HG02623 (cell line): ENCODE results near the gene COL23A1.

ENCODE experiments used
- ATAC-seq: cut with Tn5 transposase; IDR thresholded peaks from one replicate; pipeline ENCODE4 v1.9.1; 2021; ENCODE audit warnings: moderate library complexity; ENCODE audit not compliant: unreplicated experiment

The COL23A1 gene

DNA sequence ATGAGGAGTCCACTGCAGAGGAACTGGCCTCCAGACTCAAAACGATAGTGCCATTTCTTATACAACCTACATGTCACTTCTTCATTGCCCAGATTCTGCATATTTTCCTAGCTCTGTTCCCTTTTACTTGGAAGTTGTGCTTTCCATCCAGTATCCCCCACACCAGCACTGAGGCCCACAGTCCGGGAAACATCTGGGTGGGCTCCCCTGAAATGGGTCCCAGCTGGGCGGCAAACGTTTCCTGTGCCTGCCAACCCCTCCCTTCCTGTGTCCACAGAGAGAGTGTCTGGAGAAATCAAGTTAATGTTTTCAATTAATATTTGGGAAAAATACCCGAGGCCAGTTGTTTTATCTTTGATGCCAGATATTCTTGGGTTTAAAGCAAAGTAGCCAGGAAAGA is 111.8 kb downstream of the COL23A1 start:
- no peak for ATAC-seq

DNA sequence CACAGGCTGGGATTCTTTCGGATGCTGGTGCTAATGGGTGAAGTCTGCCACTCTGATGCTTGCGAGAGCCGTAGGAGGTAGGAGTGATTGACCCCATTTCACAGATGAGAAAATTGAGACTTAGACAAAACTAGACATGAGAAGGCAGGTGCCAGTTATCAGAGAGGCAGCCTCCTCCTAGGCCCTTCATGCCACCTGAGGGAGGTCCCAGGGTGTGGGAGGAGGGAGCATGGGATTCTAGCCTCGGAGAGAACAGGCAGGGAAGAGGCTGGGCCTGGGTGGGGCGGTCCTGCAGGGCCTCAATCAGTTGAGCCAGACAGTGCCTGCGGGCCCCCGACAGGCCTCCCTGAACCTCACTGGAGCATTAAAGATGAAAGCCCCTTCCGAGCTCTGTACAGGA is 112.4 kb downstream of the COL23A1 start:
- ATAC-seq, result no peak

DNA sequence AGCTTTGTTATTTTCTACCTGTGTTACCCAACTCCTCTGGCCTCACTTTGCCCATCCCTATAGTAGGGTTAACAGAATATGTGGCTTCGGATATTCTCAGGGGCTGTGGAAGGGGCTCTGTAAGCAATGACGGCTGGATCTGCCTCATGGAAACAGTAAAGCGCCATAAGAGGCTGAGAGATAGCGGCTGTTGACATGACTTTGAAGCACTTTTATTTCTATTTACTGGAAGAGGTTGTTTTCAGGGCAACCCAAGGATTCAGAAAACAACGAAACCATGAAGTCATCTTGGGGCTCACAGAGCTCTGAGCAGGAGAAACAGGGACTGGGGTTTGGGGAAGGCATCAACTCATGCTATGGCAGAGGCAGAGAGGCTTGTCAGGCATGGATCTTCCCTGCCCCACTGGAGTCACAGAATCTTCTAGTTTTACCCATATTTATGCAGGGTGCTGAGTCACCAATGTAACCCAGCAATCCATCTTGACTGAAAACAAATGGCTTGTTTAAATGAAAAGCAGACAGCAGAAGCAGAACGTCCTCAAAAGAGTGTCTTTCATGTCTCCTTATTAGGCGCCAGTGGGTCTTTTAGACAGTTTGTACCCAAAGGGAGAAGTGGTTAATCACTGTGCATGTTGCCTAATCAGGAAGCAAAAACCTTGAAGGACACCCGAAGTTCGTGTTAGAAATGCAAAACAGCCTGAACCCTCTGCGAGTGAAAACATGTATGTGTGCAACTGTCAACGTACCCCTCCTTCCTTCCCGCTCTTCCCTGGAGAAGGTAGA is 113.0 kb downstream of the COL23A1 start:
- ATAC-seq, result no peak

DNA sequence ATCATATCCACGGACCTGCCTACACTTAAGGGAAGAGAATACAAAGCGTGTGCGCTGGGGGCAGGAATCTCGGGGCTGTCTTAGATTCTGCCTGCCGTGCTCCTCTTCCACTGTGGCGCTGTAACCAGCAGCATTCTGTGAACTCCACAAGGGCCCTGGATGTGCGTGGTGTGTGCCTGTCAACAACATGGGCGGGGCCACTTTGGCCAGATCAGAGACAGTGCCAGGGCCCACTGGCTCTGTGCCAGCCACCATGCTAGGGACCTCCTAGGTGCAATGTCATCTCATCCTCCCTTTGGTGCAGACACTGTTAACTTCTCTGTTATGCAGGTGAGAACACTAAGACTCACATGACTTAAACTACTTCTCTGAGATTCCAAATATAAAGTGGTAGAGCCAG is 113.7 kb downstream of the COL23A1 start:
- ATAC-seq, result no peak

DNA sequence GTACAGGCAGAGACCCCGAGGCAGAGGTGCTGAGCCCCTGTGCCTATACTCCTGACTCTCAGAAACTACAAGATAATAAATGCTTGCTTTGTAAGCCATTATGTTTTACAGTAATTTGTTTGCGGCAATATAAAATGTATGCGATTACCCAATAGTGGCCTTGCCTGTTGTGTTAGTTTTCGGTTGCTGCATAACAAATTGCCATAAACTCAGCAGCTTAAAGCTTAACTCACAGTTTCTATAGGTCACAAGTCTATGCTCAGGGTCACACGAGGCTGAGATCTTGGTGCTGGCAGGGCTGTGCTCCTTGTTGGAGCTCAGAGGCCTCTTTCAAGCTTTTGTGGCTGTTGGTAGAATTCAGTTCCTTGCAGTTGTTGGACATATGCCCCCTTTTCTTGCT is 114.8 kb downstream of the COL23A1 start:
- no peak for ATAC-seq

DNA sequence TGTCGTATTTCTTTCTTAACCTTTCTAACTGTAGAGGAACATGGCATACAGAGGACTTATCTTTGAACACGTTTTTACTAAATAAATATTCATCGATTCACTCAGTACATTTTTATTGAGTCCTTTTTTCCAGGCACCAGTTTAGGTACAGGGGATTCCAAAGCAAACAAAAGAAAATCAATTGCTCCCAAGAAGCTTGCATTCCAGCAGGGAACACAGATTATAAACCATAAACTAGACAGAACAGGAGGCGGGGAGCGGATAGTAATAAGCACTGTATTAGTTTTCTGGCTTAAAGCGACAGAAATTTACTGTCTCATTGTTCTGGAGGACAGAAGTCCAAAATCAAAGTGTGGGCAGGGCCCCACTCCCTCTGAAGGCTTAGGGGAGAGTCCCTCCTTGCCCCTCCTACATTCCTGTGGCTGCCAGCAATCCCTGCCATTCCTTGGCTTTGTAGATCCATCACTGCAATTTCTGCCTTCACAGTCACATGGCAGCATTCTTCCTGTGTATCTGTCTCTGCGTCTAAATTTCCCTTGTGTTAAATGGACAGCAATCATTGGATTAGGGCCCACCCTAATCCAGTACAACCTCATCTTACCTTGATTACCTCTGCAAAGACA is 115.5 kb downstream of the COL23A1 start:
- ATAC-seq, result no peak

DNA sequence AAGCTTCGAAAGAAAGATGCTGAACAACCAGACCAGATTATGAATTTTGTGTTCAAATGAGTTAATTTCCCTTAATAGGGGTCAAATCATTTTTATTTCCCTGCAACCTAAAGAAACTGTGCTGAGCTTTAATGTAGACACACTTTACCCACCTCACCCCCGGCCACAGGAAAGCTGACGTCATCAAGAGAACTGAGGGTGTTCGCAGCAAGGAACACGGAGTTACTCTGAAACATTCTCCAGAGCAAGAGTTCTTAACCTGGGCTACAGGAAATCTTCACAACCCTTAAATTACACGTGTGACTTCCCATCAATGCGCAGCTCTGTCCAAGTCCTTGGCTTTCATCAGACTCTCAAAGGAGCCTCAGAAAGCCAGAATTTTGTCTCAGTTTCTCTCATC is 116.3 kb downstream of the COL23A1 start:
- ATAC-seq, result no peak

DNA sequence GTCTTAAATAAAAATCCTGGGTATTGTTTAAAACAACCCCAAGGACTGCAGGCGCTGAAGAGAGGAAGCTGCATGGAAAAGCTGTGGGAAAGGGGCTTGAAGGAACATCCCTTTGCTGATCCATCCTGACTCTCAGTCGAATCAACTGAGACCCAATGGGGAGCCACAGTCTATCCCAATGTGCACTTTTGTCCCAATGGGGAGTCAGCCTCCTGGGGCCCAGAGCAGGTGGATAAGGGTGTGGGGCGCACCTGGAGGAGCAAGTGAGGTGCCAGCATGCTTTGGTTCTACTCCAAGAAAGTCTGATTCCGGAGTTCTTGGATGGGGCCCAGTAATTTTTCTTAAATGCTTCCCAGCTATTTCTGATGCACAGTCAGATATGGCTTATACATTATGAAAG is 118.1 kb downstream of the COL23A1 start:
- ATAC-seq, result no peak

DNA sequence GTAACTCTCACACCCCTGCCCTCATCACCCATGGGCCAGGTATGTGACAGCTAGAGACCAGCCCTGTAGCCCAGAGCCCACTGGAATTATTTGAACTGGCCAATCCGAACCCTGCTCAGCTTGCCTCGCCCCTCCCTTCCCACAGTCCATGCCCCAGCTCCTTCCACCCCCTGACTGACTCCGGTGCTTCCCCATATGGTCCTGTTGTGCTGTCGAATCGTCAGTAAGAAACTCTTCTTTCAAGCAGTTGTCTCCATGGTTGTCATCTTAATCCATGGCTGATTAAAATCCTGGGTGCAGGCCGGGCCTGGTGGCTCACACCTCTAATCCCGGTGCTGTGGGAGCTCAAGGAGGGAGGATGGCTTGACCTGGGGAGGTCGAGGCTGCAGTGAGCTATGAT is 118.5 kb downstream of the COL23A1 start:
- no peak for ATAC-seq

DNA sequence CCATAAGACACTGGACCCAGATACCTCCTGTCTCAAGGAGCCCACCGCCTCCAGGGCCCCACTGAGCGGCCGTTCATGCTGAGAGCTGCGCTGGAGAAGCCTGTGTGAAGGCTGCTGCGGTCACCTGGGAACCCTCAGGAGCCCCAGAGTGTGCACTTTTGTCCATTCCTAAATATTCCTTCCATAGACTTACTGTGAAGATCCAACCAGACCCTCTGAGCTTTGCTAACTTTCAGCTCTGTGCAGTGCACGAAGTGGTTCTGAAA is 119.5 kb downstream of the COL23A1 start:
- ATAC-seq, result no peak

DNA sequence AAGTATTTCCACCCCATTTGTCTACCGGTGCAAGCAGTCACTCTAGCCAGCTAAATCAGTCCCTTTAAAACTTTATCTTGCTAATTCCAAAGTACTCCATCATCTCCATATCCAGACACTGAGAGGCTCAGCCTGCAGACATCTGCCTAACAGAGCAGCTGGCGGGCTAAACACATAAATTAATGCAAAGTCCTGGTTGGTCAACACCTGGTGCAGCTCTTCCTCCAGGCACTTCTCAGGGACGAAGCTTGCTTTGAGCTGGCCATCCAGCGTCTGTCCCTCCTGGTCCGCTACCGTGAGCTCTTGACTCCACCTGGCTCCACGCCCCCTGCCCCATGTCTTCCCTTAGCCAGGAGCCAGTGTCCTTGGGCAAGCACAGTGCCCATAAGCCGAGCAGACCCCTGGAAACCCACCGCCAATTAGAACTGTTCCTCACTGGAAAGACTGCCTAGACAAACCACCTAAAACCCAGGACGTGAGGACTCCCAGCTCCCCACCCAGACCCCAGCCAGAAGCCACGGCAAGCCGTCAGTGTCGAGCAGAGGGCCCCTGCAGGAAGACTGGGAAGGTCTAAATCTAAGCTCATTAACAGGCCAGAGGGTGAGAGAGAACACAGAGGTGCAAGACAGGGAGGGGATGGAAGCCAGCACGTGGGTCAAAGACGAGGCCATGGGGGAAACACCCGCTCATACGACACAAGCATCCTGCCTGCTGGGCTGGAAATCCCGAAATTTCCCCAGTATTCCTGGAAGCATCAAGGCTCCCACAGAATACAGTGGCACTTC is 120.0 kb downstream of the COL23A1 start:
- no peak for ATAC-seq

DNA sequence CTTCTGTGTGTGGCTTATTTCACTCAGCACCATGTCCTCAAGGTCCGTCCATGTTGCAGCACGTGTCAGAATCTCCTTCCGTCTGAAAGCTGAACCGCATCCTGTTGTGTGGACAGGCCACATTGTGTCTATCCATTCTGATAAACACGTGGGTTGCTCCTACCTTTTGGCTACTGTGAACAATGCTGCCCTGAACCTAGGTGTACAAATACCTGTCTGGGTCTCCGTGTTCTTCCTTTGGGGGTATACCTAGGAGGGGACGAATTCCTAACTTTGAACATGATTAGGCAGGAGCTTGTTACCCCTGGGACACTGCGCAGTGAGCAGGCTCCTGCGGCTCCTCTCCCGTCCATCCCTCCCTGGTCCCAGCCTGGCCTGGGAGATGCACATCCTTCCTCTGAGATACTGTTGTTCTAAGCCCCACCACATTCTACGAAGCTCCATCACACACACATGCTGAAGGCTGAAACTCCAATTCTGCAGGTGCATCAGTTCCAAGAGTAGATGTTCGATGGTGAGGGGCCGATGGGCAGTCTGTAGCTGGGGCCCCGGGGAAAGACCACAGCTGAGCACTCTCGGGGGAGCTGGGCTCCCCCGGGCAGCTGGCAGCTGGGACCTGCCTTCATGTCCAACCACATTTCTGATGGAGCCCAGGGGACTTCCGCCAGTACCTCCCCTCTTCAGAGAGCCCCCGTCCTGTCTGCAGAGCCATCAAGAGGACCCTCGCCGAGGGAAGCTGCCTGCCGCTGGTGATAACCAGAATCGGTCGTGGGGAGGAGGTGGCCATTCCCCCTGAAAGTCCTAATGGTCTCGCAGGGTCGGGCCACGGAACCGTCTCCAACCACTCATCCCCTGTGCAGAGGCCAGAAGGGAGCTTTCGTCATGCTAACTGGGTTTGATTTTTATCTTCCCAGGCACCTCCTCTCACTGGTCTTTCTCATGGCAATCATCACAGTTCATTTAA is 120.9 kb downstream of the COL23A1 start:
- ATAC-seq, result no peak

DNA sequence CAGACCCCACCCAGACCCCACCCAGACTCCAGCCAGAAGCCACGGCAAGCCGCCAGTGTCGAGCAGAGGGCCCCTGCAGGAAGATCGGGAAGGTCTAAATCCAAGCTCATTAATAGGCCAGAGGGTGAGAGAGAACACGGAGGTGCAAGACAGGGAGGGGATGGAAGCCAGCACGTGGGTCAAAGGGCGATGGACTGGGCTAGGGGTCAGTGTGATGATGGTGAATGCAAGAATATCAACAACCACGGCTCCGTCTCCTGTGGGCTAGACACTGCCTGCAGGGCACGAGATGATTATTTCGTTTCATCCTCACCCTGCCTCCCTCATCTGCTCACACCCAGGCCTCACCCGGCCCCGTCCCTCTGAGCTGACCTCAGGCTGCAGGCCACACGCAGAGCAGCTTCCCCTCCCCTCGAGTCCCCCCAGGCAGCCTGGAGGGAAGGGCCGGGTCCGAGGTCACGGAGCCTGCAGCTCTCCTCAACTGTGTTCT is 122.0 kb downstream of the COL23A1 start:
- no peak for ATAC-seq

DNA sequence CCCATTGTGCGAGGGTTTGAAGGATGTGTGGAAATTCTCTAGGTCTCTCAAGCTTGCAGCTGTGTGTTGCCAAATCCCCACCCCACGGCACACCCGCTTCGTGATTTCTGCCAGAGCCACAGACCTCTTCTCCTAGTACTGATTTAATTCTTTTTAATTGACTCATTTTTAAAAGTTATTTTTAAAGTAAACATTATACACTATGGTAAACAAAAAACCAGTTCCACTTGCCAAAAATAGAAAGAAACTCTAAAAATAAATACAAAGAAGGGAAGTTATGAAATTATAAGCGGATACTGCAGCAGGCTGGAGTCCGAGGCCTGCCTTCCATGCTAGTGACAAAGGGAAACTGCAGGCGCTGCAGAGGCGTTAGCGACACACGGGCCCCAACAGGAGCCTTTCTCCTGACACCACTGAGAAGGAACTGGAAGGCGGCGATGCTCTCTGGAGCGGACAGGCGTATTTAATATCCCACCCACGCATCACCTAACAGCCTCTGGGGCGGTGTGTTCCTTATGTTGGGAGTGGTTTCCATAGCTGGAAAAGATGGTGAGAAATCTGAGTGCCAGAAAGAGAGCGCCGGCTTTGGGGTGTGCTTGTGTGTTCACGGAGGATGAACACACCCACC is 122.5 kb downstream of the COL23A1 start:
- no peak for ATAC-seq

DNA sequence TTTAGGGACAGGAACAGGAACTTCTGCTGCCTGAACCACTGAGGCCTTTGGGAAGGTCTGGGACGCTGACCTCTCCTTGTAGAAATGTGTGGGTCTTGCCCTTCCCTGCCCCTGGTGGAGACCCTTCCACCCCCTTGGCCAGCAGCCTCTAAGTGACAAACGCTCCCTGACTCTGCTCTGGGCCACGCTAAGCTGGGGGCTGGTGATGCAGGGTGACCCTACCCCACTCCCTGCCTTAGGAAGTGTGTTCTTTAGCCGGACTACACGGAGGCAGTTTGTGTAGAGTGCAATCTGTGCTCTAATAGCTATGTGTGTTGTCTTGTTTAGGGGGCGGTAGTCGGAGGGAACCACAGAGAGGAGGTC is 123.0 kb downstream of the COL23A1 start:
- ATAC-seq, result no peak

DNA sequence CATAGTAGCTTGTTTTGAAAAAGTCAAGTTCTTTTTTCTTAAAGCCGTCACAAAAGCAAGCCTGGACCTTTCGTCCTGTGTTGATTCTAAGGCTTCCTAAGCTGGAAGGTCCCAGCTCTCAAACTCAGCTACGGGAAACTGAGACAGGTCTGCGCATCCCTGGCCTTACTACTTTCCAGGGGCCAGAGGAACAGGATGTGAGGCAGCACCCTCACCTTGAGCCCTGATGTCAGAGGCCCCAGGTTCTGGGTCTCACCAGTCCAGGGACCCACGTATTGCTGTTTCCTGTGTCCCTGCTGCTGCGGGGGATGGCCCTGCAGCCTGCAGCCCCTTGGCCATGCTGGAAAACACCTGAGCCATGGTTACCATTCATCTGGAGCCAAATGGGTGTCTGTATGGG is 123.9 kb downstream of the COL23A1 start:
- ATAC-seq, result no peak

DNA sequence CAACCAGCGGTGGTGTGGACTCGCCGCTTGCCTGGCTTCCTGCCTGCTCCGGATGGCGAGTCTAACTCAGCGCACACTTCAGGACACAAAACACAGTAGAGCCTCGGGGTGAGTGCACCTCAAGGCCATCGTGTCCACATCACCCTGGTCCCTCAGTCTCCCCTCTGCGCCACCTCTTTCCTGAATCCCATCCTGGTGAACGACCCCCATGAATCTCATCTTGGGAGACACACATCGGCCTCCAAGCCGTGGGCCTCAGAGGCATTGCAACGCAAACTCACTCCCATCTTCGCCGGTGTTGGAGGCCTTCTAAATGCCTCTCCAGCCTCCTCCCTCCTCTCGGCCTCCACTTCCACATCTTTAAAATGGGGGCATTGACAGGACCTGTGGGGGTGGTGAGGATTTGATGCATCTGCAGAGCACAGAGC is 124.3 kb downstream of the COL23A1 start:
- no peak for ATAC-seq

DNA sequence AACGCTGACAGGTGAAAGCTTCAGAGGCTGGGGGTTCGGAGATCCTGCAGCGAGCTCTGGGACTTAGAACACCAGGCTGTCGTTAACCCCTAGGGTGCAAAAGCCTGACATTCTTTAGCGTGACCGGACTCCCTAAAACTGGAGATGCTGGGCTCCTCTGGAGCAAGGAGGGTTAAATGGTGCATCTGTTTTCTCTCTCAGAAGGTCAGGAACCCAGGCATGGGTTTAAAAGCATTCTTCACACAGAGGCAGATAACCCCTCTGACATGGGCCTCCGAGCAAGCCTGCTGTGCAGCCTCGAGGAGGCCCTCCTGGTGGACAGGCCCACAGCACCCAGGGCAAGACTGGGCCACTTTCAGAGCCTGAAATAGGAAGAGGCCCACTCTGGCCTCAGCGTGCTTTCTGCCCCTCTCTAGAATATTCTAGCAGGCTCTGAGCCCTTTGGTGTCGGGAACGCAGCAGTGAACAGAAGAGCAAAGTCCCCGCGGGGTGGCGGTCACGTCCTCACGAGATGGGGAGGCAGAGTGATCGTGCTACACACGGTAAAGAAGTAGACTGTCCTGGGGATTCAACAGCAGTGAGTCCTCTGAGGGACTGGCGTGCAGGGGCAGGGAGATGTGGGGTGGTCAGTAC is 124.8 kb downstream of the COL23A1 start:
- ATAC-seq, result no peak

DNA sequence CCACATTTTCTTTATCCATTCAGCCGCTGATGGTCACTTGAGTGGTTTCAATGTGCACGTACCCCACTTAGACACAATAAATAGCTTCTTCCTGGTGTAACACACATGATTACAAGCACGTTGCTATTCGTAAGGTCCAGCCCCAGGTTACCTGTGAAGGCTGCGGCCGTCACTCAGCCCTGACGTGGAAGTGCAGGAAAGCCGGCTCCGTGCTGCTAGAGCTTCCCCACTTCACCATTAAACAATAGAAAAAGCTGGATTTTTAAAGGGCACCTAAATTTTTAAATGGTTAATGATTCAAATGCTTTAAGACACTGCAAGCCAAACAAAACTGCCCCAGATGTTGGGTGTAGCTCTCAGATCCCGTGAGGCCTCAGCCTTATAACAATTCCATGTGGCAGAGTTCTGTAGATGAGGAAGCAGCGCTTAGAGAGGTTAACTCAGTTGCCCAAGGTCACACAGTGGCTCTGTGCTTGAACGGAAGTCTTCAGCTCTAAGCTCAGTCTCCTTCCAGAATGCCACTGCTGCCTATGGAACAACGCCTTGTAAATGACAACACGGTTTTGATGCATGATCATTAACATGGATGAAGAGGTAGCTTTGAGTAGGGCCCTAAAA is 125.7 kb downstream of the COL23A1 start:
- no peak for ATAC-seq
